SU-DHL-6 (cell line): ENCODE results near the gene NUP205.
"Not testable (repeated sequence)": the region's sequence is repeated elsewhere in the genome, so short reads cannot be mapped to it uniquely, and the experiment has no call there.

Experiments used
- H2AFZ ChIP-seq: fragments of 200-600 bp; sonication (generic); 2 replicates; pipeline ENCODE4 v1.6.1; 2014; ENCODE audit warnings: low read depth, mild to moderate bottlenecking, moderate library complexity, mixed read lengths, antibody characterized with exemption, low read length; ENCODE audit not compliant: severe bottlenecking
- H3F3A ChIP-seq: fragments of 200-600 bp; shearing (Covaris generic); 2 replicates; pipeline ENCODE4 v1.6.0; 2016; ENCODE audit warnings: antibody characterized with exemption, mild to moderate bottlenecking; ENCODE audit not compliant: insufficient read depth
- H3K27ac ChIP-seq: fragments of 200-600 bp; sonication (generic); 2 replicates; pipeline ENCODE4 v1.5.1; 2016; ENCODE audit warnings: low read depth, mild to moderate bottlenecking, low read length, moderate library complexity, mixed read lengths
- H3K27me3 ChIP-seq: fragments of 200-600 bp; sonication (generic), shearing (Covaris generic); 2 replicates; pipeline ENCODE4 v1.6.0; 2014; ENCODE audit warnings: mild to moderate bottlenecking, low read length
- H3K36me3 ChIP-seq: fragments of 200-600 bp; sonication (generic); 2 replicates; pipeline ENCODE4 v1.6.1; 2014; ENCODE audit warnings: mild to moderate bottlenecking, low read length, mixed read lengths
- H3K4me2 ChIP-seq: fragments of 300-600, 200-600 bp; shearing (Covaris generic), sonication (generic); 2 replicates; pipeline ENCODE4 v1.6.0; 2014; ENCODE audit warnings: low read length, low read depth, mild to moderate bottlenecking; ENCODE audit not compliant: poor library complexity, severe bottlenecking
- H3K4me3 ChIP-seq: fragments of 200-600 bp; sonication (generic); 2 replicates; pipeline ENCODE4 v1.5.1; 2014; ENCODE audit warnings: antibody characterized with exemption, low read length, mild to moderate bottlenecking, mixed read lengths; ENCODE audit not compliant: insufficient read depth, poor library complexity, severe bottlenecking
- H3K79me2 ChIP-seq: fragments of 200-600 bp; sonication (generic); 2 replicates; pipeline ENCODE4 v1.6.1; 2014; ENCODE audit warnings: mild to moderate bottlenecking, low read length, moderate library complexity; ENCODE audit not compliant: insufficient read depth
- H3K9ac ChIP-seq: fragments of 200-600 bp; sonication (generic); 2 replicates; pipeline ENCODE4 v1.7.0; 2014; ENCODE audit warnings: mild to moderate bottlenecking, low read length
- H3K9me2 ChIP-seq: fragments of 200-600 bp; sonication (generic); replicated peaks from 2 replicates; pipeline ENCODE4 v1.6.1; 2014; ENCODE audit warnings: low read length; ENCODE audit not compliant: insufficient read depth
- H3K9me3 ChIP-seq: fragments of 200-600 bp; sonication (generic); 2 replicates; pipeline ENCODE4 v1.6.1; 2014; ENCODE audit warnings: low read length, mixed read lengths; ENCODE audit not compliant: insufficient read depth
- H4K20me1 ChIP-seq: fragments of 200-600 bp; sonication (generic); 2 replicates; pipeline ENCODE4 v1.6.1; 2014; ENCODE audit warnings: low read depth, mild to moderate bottlenecking, antibody characterized with exemption, low read length, moderate library complexity, mixed read lengths
- EZH2phosphoT487 ChIP-seq: fragments of 200-600 bp; sonication (generic), shearing (Covaris generic); conservative IDR thresholded peaks from 2 replicates; pipeline ENCODE4 v1.6.1; 2018; ENCODE audit warnings: mild to moderate bottlenecking, antibody characterized with exemption, low read length, moderate library complexity, mixed read lengths
- TF ChIP-seq, protein P1 (sequence below): fragments of 200-600 bp; sonication (generic); IDR thresholded peaks from one replicate; pipeline ENCODE4 v1.5.1; 2017; ENCODE audit warnings: antibody characterized with exemption, mild to moderate bottlenecking, low read length, moderate library complexity; ENCODE audit not compliant: insufficient read depth, poor library complexity, severe bottlenecking

Gene NUP205

DNA sequence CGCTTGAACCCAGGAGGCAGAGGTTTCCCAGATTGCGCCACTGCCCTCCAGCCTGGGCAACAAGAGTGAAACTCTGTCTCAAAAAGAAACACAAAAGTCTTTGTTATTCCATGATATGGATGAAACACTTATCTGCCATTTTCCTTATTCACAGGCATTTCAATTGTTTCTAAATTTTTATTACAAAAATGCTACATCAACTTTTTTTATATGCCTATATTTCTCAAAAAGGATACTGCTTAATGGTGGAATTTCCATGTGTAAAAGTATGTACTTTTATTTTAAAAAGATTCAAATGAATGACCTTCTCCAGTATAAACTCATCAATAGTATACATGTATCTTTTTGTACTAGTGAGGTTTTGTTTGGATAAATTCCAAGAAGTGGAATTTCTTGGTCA, 62.7 kb downstream of the NUP205 start:
- no peaks in the 10 kb centered on the region for H3K9me3 ChIP-seq
- H3K27ac ChIP-seq, result no peak overlapping the region
- no peak overlapping the region for H2AFZ ChIP-seq
- H3K36me3 ChIP-seq, result peaks cover 62% of the 10 kb centered on the region
- H3K79me2 ChIP-seq, result no peaks in the 10 kb centered on the region
- TF ChIP-seq EZH2phosphoT487, result no peak
- TF ChIP-seq, protein P1, sequence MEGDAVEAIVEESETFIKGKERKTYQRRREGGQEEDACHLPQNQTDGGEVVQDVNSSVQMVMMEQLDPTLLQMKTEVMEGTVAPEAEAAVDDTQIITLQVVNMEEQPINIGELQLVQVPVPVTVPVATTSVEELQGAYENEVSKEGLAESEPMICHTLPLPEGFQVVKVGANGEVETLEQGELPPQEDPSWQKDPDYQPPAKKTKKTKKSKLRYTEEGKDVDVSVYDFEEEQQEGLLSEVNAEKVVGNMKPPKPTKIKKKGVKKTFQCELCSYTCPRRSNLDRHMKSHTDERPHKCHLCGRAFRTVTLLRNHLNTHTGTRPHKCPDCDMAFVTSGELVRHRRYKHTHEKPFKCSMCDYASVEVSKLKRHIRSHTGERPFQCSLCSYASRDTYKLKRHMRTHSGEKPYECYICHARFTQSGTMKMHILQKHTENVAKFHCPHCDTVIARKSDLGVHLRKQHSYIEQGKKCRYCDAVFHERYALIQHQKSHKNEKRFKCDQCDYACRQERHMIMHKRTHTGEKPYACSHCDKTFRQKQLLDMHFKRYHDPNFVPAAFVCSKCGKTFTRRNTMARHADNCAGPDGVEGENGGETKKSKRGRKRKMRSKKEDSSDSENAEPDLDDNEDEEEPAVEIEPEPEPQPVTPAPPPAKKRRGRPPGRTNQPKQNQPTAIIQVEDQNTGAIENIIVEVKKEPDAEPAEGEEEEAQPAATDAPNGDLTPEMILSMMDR, result no peak
- no peak overlapping the region for H3K9ac ChIP-seq
- peaks cover 10% of the 10 kb centered on the region; the same call in 1 of the 2 replicates for H3F3A ChIP-seq
- H3K4me2 ChIP-seq, result no peak overlapping the region
- no peaks in the 10 kb centered on the region for H3K27me3 ChIP-seq
- no peak overlapping the region for H3K4me3 ChIP-seq
- H4K20me1 ChIP-seq, result no peaks in the 10 kb centered on the region
- no peaks in the 10 kb centered on the region for H3K9me2 ChIP-seq

DNA sequence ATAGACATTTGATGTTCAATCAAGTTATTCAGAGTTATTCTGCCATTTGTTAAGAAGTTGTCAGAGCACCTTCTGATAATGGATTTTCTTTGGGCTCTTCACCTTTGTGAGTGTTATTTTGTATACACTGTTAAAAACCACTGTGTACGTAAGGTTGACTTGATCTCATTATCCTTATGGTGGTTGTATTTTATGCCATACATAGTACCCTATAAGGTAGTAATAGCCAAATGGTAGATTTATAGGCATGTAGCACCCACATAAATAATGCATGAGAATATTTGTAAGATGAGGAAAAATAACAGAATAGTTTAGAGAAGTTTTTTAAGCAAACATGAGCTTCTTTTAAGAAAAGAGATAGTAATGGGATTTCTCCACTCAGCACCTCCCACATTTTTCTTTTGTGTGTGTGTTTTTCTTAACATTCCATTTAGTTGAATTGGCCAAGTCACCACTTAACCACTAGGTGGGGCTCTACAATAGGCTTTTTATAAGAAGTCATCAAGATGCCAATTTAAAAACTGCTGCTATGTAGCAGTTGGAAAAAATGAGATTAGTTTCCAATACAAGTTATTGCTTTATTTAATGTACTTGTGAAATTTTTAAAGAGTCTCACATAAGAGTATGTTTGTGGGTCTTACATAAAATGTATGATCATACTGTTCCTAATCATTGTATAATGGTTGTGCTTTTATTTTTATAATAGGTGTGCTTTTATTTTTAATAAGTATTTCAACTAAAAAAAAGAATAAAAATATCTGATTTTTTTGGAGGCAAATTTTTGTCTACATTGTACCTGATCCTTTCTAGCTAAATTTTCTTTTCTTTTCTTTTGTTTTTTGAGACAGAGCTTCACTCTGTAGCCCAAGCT, 63.5 kb downstream of the NUP205 start:
- Histone ChIP-seq H3K9me3 (no peaks in the 10 kb centered on the region), H3K36me3 (peaks cover 60% of the 10 kb centered on the region), H3K9me2 (no peaks in the 10 kb centered on the region), H2AFZ (no peak overlapping the region), H3K4me2 (no peak overlapping the region), H3K4me3 (no peak overlapping the region), H3K9ac (no peak overlapping the region), H3F3A (peaks cover 10% of the 10 kb centered on the region; the same call in 1 of the 2 replicates), H3K27me3 (no peaks in the 10 kb centered on the region), H3K27ac (no peak overlapping the region), H4K20me1 (no peaks in the 10 kb centered on the region), H3K79me2 (no peaks in the 10 kb centered on the region)
- no peak for TF ChIP-seq EZH2phosphoT487
- TF ChIP-seq, protein P1, result peak; percentile 92

GRCh38 chr7:135634191-135634878, 76.6 kb downstream of the NUP205 start:
- no peak overlapping the region for H3K27ac ChIP-seq

GRCh38 chr7:135639690-135640089, 82.0 kb downstream of the NUP205 start:
- H3K27me3 ChIP-seq, H3K4me3 ChIP-seq: not testable (repeated sequence)
- peaks cover 40% of the 10 kb centered on the region for H3K36me3 ChIP-seq

More at GRCh38 chr7:135634191-135634878, 76.6 kb downstream of the NUP205 start:
- Histone ChIP-seq H3K27me3 (no peaks in the 10 kb centered on the region), H3K9me3 (no peaks in the 10 kb centered on the region), H2AFZ (no peak overlapping the region), H3K79me2 (no peaks in the 10 kb centered on the region), H3K4me2 (no peak overlapping the region), H4K20me1 (no peaks in the 10 kb centered on the region), H3F3A (no peaks in the 10 kb centered on the region), H3K9me2 (no peaks in the 10 kb centered on the region), H3K9ac (no peak overlapping the region), H3K36me3 (peaks cover 60% of the 10 kb centered on the region), H3K4me3 (no peak overlapping the region)
- no peak for TF ChIP-seq EZH2phosphoT487
- TF ChIP-seq, protein P1, result no peak

More at GRCh38 chr7:135639690-135640089, 82.0 kb downstream of the NUP205 start:
- H3K27ac ChIP-seq, H4K20me1 ChIP-seq, H3K79me2 ChIP-seq, H3K9ac ChIP-seq, H3K9me2 ChIP-seq, H2AFZ ChIP-seq, H3F3A ChIP-seq, H3K4me2 ChIP-seq, H3K9me3 ChIP-seq: not testable (repeated sequence)
